H1 (cell line): Measurements from ENCODE around the gene GABRG3.

Source experiments
- CTCF ChIP-seq, 3 experiments: IDR thresholded peaks; 1 replicate in 2 of 3; 2 replicates in 1 of 3; pipeline versions ENCODE4 v1.5.1 to v1.6.1; 2011; ENCODE audit warnings: low read length in 3 of 3, mild to moderate bottlenecking in 3 of 3, inconsistent platforms in 2 of 3, low read depth in 1 of 3, moderate library complexity in 1 of 3; ENCODE audit not compliant: insufficient read depth in 1 of 3; ENCODE audit errors: control extremely low read depth in 1 of 3
- EP300 ChIP-seq, 2 experiments: IDR thresholded peaks; 1 replicate in 1 of 2; 2 replicates in 1 of 2; pipeline ENCODE4 v1.6.1; 2011 to 2012; ENCODE audit warnings: low read depth in 2 of 2, low read length in 2 of 2, mild to moderate bottlenecking in 2 of 2, borderline replicate concordance in 1 of 2, inconsistent platforms in 1 of 2, moderate library complexity in 1 of 2
- EZH2 ChIP-seq: fragments of 200-600 bp; sonication (generic); IDR thresholded peaks from 2 replicates; pipeline ENCODE4 v1.7.1; 2012; ENCODE audit warnings: low read depth, mild to moderate bottlenecking, moderate library complexity, low read length, inconsistent platforms; ENCODE audit not compliant: severe bottlenecking
- MAX ChIP-seq: IDR thresholded peaks from 2 replicates; pipeline ENCODE4 v1.6.1; 2012; ENCODE audit warnings: inconsistent platforms
- POLR2A ChIP-seq, 2 experiments: IDR thresholded peaks; 1 replicate in 1 of 2; 2 replicates in 1 of 2; pipeline ENCODE4 v1.6.1; 2011; ENCODE audit warnings: low read depth in 2 of 2, low read length in 2 of 2, mild to moderate bottlenecking in 2 of 2; ENCODE audit errors: control extremely low read depth in 1 of 2
- POLR2AphosphoS5 ChIP-seq: IDR thresholded peaks from 2 replicates; pipeline ENCODE4 v1.6.1; 2011; ENCODE audit warnings: low read depth, low read length
- SP2 ChIP-seq: IDR thresholded peaks from 2 replicates; pipeline ENCODE4 v1.6.1; 2012; ENCODE audit warnings: mild to moderate bottlenecking, low read length, inconsistent platforms
- TEAD4 ChIP-seq: IDR thresholded peaks from 2 replicates; pipeline ENCODE4 v1.6.1; 2012; ENCODE audit warnings: low read depth, low read length, inconsistent platforms, mixed read lengths
- USF2 ChIP-seq: IDR thresholded peaks from 2 replicates; pipeline ENCODE4 v1.6.1; 2011; ENCODE audit warnings: low read length, improper control_type of control experiment

- TF ChIP-seq SP2 (no peak), CTCF (IDR thresholded peaks at IDR 0.05; ENCODE audit: control extremely low read depth in 1 of 3, insufficient read depth in 1 of 3, low read depth in 1 of 3, low read length in 3 of 3) (no peak), TEAD4 (no peak), USF2 (no peak), EP300 (IDR thresholded peaks at IDR 0.05; ENCODE audit: borderline replicate concordance in 1 of 2, low read depth in 2 of 2, low read length in 2 of 2) (no peak), EZH2 (no peak), MAX (no peak), POLR2A (IDR thresholded peaks at IDR 0.05; ENCODE audit: control extremely low read depth in 1 of 2, low read depth in 2 of 2, low read length in 2 of 2) (no peak), POLR2AphosphoS5 (no peak)
These were observed 212.2 kb downstream of the GABRG3 start for GRCh38 chr15:27183201-27183600.
